ENCODE data around the gene PIK3R1.

The PIK3R1 gene

DNA sequence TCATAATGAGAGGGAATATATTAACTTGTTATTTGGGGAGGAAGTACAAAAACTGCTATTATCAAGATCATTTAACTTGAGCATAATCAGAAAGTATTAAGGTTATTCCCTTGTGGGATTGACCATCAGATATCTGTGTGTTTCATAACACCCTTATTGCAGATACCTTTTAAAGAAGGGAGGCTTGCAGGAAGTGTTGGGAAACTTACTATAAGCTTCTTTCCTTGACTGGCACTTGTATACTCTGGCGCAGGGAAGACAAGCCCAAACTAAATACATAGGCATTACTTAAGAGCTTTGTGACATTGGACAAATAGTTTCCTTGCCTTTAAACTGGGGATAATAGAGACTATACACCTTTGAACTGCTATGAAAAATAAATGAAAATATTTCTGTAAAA is 50.9 kb downstream of the PIK3R1 start:
- Histone ChIP-seq H3K4me1 (ENCODE audit: low read length) (no peaks in the 10 kb centered on the region; the same call in 1 of the 2 replicates), H3K4me2 (ENCODE audit: low read length) (no peak overlapping the region)

DNA sequence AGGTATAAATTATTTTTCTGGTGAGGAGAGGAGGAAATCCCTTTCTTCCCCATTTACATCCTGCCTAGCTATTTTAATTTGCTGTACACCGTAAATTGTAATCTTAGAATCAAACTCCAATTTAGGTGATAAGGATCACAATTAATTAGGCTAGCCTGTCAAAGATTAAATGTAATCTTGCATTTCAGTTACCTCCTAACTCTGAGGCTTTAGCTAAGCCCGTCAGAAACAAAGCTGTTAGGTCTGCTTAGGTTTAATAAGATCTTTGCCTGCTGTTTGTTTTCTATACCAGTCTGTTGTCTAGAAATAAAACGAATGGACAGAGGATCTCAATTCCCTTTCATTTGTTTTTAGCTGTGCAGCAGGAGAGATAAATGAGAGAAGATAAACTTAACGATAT is 51.5 kb downstream of the PIK3R1 start:
- TF ChIP-seq EZH2phosphoT487 (IDR thresholded peaks at IDR 0.05; ENCODE audit: low read depth): no peak
- TF ChIP-seq, protein P1, sequence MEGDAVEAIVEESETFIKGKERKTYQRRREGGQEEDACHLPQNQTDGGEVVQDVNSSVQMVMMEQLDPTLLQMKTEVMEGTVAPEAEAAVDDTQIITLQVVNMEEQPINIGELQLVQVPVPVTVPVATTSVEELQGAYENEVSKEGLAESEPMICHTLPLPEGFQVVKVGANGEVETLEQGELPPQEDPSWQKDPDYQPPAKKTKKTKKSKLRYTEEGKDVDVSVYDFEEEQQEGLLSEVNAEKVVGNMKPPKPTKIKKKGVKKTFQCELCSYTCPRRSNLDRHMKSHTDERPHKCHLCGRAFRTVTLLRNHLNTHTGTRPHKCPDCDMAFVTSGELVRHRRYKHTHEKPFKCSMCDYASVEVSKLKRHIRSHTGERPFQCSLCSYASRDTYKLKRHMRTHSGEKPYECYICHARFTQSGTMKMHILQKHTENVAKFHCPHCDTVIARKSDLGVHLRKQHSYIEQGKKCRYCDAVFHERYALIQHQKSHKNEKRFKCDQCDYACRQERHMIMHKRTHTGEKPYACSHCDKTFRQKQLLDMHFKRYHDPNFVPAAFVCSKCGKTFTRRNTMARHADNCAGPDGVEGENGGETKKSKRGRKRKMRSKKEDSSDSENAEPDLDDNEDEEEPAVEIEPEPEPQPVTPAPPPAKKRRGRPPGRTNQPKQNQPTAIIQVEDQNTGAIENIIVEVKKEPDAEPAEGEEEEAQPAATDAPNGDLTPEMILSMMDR (IDR thresholded peaks at IDR 0.05; ENCODE audit: low read depth, low read length): no peak
- Histone ChIP-seq H3K36me3 (replicated peaks; ENCODE audit: low read depth, low read length) (no peaks in the 10 kb centered on the region), H3K27ac (ENCODE audit: low read length) (no peak overlapping the region), H3K4me2 (ENCODE audit: low read length) (no peak overlapping the region), H3K9ac (ENCODE audit: low read length) (no peak overlapping the region), H3K79me2 (ENCODE audit: low read length) (no peaks in the 10 kb centered on the region), H2AFZ (ENCODE audit: low read depth, low read length) (no peak overlapping the region), H3K9me3 (ENCODE audit: insufficient read depth, low read length) (no peaks in the 10 kb centered on the region), H3K4me3 (ENCODE audit: low read length) (no peak overlapping the region), H3K4me1 (ENCODE audit: low read length) (no peaks in the 10 kb centered on the region; the same call in 1 of the 2 replicates), H4K20me1 (ENCODE audit: insufficient read depth, low read length) (peaks cover 4% of the 10 kb centered on the region; the same call in 1 of the 2 replicates), H3K27me3 (ENCODE audit: low read depth, low read length) (no peaks in the 10 kb centered on the region)

More for the DNA sequence above, 50.9 kb downstream of the PIK3R1 start:
- Histone ChIP-seq H2AFZ (ENCODE audit: low read depth, low read length) (no peak overlapping the region), H3K4me3 (ENCODE audit: low read length) (no peak overlapping the region), H3K27ac (ENCODE audit: low read length) (no peak overlapping the region), H3K9me3 (ENCODE audit: insufficient read depth, low read length) (no peaks in the 10 kb centered on the region), H3K79me2 (ENCODE audit: low read length) (no peaks in the 10 kb centered on the region), H4K20me1 (ENCODE audit: insufficient read depth, low read length) (peaks cover 4% of the 10 kb centered on the region; the same call in 1 of the 2 replicates), H3K36me3 (replicated peaks; ENCODE audit: low read depth, low read length) (no peaks in the 10 kb centered on the region), H3K9ac (ENCODE audit: low read length) (no peak overlapping the region), H3K27me3 (ENCODE audit: low read depth, low read length) (no peaks in the 10 kb centered on the region)
- no peak for TF ChIP-seq EZH2phosphoT487 (IDR thresholded peaks at IDR 0.05; ENCODE audit: low read depth)
- TF ChIP-seq, protein P1 (IDR thresholded peaks at IDR 0.05; ENCODE audit: low read depth, low read length): no peak

DNA sequence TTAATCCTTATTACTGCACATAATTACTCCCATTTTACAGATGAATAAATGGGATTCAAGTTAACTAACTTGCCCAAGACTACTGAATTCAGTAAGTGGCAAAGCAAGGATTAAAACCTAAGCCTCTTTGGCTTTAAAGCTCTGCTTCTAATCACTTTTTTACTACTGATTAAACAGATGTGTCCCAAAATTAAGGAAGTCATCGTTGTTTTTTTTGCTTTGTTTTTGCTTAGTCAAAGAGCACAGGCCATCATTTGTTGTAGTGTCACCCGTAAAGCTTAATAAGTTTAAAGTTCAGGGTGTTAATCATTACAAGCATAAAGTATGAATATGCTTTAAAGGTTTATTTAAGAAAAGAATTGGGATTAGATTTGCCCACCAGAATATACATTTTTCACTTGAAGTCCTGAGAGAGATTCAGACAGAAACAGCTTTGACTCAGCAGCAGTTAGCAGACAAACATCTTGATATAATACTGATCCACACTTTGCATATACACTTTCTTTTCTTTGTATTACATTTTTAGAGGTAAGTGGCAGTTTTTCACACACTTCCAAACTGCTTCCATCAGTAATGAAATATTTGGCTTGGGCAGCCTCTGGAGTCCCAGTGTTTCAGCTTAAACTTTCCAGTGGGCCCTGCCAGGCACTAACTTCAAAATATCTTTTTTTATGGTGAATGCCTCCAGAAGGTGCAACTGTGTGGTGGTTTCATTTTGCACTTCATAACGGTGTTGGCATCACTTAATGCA is 52.7 kb downstream of the PIK3R1 start:
- no peak overlapping the region for H3K4me3 ChIP-seq (ENCODE audit: low read length)
- no peak for TF ChIP-seq EZH2phosphoT487 (IDR thresholded peaks at IDR 0.05; ENCODE audit: low read depth)
- TF ChIP-seq, protein P1 (IDR thresholded peaks at IDR 0.05; ENCODE audit: low read depth, low read length): no peak
- H3K79me2 ChIP-seq (ENCODE audit: low read length): no peaks in the 10 kb centered on the region
- H3K4me2 ChIP-seq (ENCODE audit: low read length): no peak overlapping the region
- no peaks in the 10 kb centered on the region for H3K27me3 ChIP-seq (ENCODE audit: low read depth, low read length)
- H3K36me3 ChIP-seq (replicated peaks; ENCODE audit: low read depth, low read length): no peaks in the 10 kb centered on the region
- peaks cover 4% of the 10 kb centered on the region; the same call in 1 of the 2 replicates for H4K20me1 ChIP-seq (ENCODE audit: insufficient read depth, low read length)
- H3K27ac ChIP-seq (ENCODE audit: low read length): no peak overlapping the region
- no peaks in the 10 kb centered on the region for H3K9me3 ChIP-seq (ENCODE audit: insufficient read depth, low read length)
- H3K9ac ChIP-seq (ENCODE audit: low read length): no peak overlapping the region
- no peak overlapping the region for H2AFZ ChIP-seq (ENCODE audit: low read depth, low read length)
- no peaks in the 10 kb centered on the region; the same call in 1 of the 2 replicates for H3K4me1 ChIP-seq (ENCODE audit: low read length)

DNA sequence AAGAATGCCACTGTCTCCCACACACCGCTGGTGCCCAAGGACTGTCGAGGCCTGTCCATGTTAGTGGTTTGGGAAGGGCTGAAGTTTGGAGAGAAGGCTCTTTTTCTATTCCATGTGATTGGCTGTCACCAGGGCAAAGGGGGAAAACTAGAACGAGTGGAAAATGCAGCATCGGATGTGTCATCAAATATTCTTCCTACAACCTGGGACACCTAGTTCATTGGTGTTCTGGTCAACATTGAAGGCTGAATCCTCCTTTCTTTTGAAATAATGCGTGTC is 53.2 kb downstream of the PIK3R1 start:
- Histone ChIP-seq H4K20me1 (ENCODE audit: insufficient read depth, low read length) (peaks cover 4% of the 10 kb centered on the region; the same call in 1 of the 2 replicates), H2AFZ (ENCODE audit: low read depth, low read length) (no peak overlapping the region), H3K4me3 (ENCODE audit: low read length) (no peak overlapping the region), H3K4me1 (ENCODE audit: low read length) (peaks cover 1% of the 10 kb centered on the region; the same call in 1 of the 2 replicates), H3K9me3 (ENCODE audit: insufficient read depth, low read length) (no peaks in the 10 kb centered on the region), H3K36me3 (replicated peaks; ENCODE audit: low read depth, low read length) (no peaks in the 10 kb centered on the region), H3K4me2 (ENCODE audit: low read length) (no peak overlapping the region), H3K27me3 (ENCODE audit: low read depth, low read length) (no peaks in the 10 kb centered on the region), H3K79me2 (ENCODE audit: low read length) (no peaks in the 10 kb centered on the region), H3K27ac (ENCODE audit: low read length) (no peak overlapping the region), H3K9ac (ENCODE audit: low read length) (no peak overlapping the region)
- TF ChIP-seq, protein P1 (IDR thresholded peaks at IDR 0.05; ENCODE audit: low read depth, low read length): no peak
- no peak for TF ChIP-seq EZH2phosphoT487 (IDR thresholded peaks at IDR 0.05; ENCODE audit: low read depth)
